Fibroblast of lung (primary cell): ENCODE measurements around the gene S100A8. TPM values are rescaled to one million over a fixed set of nuclear protein-coding genes. Genes with fewer than 3 reads are reported as not detected.

Experiments
- DNase-seq, 2 donors: peaks; one replicate each; pipeline versions ENCODE4 v3.0.0 to v3.0.0-alpha.2; 2010; ENCODE audit warnings: low read depth in 2 of 2
- H2AFZ ChIP-seq: 2 replicates; pipeline ENCODE4 v1.5.1; 2012; ENCODE audit warnings: low read length, control low read depth, inconsistent platforms
- H3K27ac ChIP-seq: 2 replicates; pipeline ENCODE4 v1.5.1; 2011; ENCODE audit warnings: low read length, control low read depth; ENCODE audit not compliant: insufficient read depth
- H3K27me3 ChIP-seq: 2 replicates; pipeline ENCODE4 v1.5.1; 2011; ENCODE audit warnings: mild to moderate bottlenecking, low read length; ENCODE audit not compliant: control insufficient read depth, insufficient read depth
- H3K36me3 ChIP-seq: 2 replicates; pipeline ENCODE4 v1.5.1; 2011; ENCODE audit warnings: low read length; ENCODE audit not compliant: control insufficient read depth, insufficient read depth
- H3K4me1 ChIP-seq: 2 replicates; pipeline ENCODE4 v1.5.1; 2011; ENCODE audit warnings: low read length; ENCODE audit not compliant: control insufficient read depth, insufficient read depth; ENCODE audit errors: extremely low read depth
- H3K4me2 ChIP-seq: 2 replicates; pipeline ENCODE4 v1.5.1; 2011; ENCODE audit warnings: low read length, control low read depth; ENCODE audit not compliant: insufficient read depth; ENCODE audit errors: extremely low read depth
- H3K4me3 ChIP-seq, 4 experiments: fragments of 200-600 bp in 1 of 4; sonication (generic) in 1 of 4; replicated peaks in 1 of 4; 2 replicates each; pipeline ENCODE4 v1.5.1; 2011 to 2016; ENCODE audit warnings: low read length in 4 of 4, low read depth in 3 of 4, mild to moderate bottlenecking in 3 of 4, control low read depth in 2 of 4, inconsistent platforms in 1 of 4, mixed read lengths in 1 of 4; ENCODE audit not compliant: insufficient read depth in 1 of 4; ENCODE audit errors: control extremely low read depth in 1 of 4
- H3K79me2 ChIP-seq: 2 replicates; pipeline ENCODE4 v1.5.1; 2012; ENCODE audit warnings: mild to moderate bottlenecking, low read length, inconsistent platforms; ENCODE audit not compliant: control insufficient read depth, insufficient read depth
- H3K9ac ChIP-seq: 2 replicates; pipeline ENCODE4 v1.5.1; 2011; ENCODE audit warnings: mild to moderate bottlenecking, low read length, control low read depth; ENCODE audit not compliant: insufficient read depth
- H3K9me3 ChIP-seq: 2 replicates; pipeline ENCODE4 v1.5.1; 2012; ENCODE audit warnings: low read depth, low read length; ENCODE audit not compliant: control insufficient read depth, insufficient read depth
- H4K20me1 ChIP-seq: 2 replicates; pipeline ENCODE4 v1.5.1; 2011; ENCODE audit warnings: low read length; ENCODE audit not compliant: control insufficient read depth, insufficient read depth; ENCODE audit errors: extremely low read depth
- CTCF ChIP-seq, 2 donors: IDR thresholded peaks in 1 of 2; conservative IDR thresholded peaks in 1 of 2; 1 replicate in 1 of 2; 2 replicates in 1 of 2; pipeline ENCODE4 v1.5.1; 2011 to 2012; ENCODE audit warnings: low read length in 2 of 2, control low read depth in 1 of 2, inconsistent platforms in 1 of 2, low read depth in 1 of 2, mild to moderate bottlenecking in 1 of 2
- EZH2 ChIP-seq: IDR thresholded peaks from 2 replicates; pipeline ENCODE4 v1.5.1; 2012; ENCODE audit warnings: low read length, control low read depth, mild to moderate bottlenecking; ENCODE audit errors: missing control alignments
- polyA plus RNA-seq, 2 donors: library from polyadenylated mRNA; depleted of rRNA in 1 of 2; stranded (reverse) in 1 of 2; unstranded in 1 of 2; fragments of >200 nt; gene quantifications; 2 replicates each; pipeline ENCODE4 v1.2.1, GENCODE V29; 2011 to 2012; ENCODE audit warnings: missing spikeins in 1 of 2
- total RNA-seq: library from RNA; depleted of rRNA; stranded (reverse); fragments of >200 nt; gene quantifications from 2 replicates; pipeline ENCODE4 v1.2.1, GENCODE V29; 2014

S100A8 gene
- total and polyA plus RNA-seq, 2 donors (not counting 1 experiment from before 2014, with no cell fraction given), result not detected

GRCh38 chr1:153402226-153402625 lies 11.4 kb upstream of the S100A8 start:
- Histone ChIP-seq H3K27ac (no peak overlapping the region), H3K4me1 (no peaks in the 10 kb centered on the region), H3K79me2 (no peaks in the 10 kb centered on the region), H3K4me3 (no peak overlapping the region), H3K9me3 (no peaks in the 10 kb centered on the region), H2AFZ (no peak overlapping the region), H4K20me1 (no peaks in the 10 kb centered on the region), H3K36me3 (no peaks in the 10 kb centered on the region), H3K9ac (no peak overlapping the region), H3K4me2 (no peak overlapping the region), H3K27me3 (no peaks in the 10 kb centered on the region)
- no peak for DNase-seq
- TF ChIP-seq CTCF (conservative IDR thresholded peaks at IDR 0.05 in 1 of 2, IDR thresholded peaks at IDR 0.05 in 1 of 2; ENCODE audit: low read depth in 1 of 2, low read length in 2 of 2) (no peak), EZH2 (no peak)

DNA sequence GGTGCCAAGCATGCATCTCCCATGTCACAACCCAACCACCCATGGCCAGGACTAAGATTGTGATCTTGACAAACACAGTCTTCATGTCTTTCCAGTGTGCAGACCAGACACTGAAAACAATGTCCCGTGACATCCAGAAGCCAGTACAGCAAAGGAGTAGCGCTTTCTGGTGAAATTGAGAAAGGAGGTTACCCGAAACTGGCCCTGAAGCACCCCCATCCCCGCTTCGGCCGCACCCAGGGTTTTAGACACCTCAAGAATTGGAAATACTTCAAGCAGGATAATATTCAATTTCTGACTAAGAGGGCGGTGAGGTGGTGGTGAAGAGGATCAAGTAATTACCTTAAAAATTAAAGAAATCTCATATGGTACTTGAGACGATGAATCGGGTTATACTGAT lies 10.6 kb upstream of the S100A8 start:
- Histone ChIP-seq H3K4me1 (no peaks in the 10 kb centered on the region), H3K27me3 (no peaks in the 10 kb centered on the region), H3K27ac (no peak overlapping the region), H3K9ac (no peak overlapping the region), H3K79me2 (no peaks in the 10 kb centered on the region), H3K9me3 (no peaks in the 10 kb centered on the region), H3K4me3 (no peak overlapping the region), H3K36me3 (no peaks in the 10 kb centered on the region), H2AFZ (no peak overlapping the region), H4K20me1 (no peaks in the 10 kb centered on the region), H3K4me2 (no peak overlapping the region)
- TF ChIP-seq CTCF (conservative IDR thresholded peaks at IDR 0.05 in 1 of 2, IDR thresholded peaks at IDR 0.05 in 1 of 2; ENCODE audit: low read depth in 1 of 2, low read length in 2 of 2), result no peak
- no peak for TF ChIP-seq EZH2
- DNase-seq, result no peak

- Histone ChIP-seq H3K36me3 (no peaks in the 10 kb centered on the region), H3K9me3 (no peaks in the 10 kb centered on the region), H4K20me1 (no peaks in the 10 kb centered on the region), H3K27me3 (peaks cover 3% of the 10 kb centered on the region), H3K9ac (no peak overlapping the region), H3K4me1 (no peaks in the 10 kb centered on the region), H3K4me3 (no peak overlapping the region), H3K27ac (no peak overlapping the region), H2AFZ (no peak overlapping the region), H3K4me2 (no peak overlapping the region), H3K79me2 (no peaks in the 10 kb centered on the region)
- DNase-seq, result peak in 1 of 2 donors; percentile 1
- TF ChIP-seq CTCF (conservative IDR thresholded peaks at IDR 0.05 in 1 of 2, IDR thresholded peaks at IDR 0.05 in 1 of 2; ENCODE audit: low read depth in 1 of 2, low read length in 2 of 2) (peak; percentile 25 to 37), EZH2 (no peak)
These were observed 9.4 kb upstream of the S100A8 start for GRCh38 chr1:153400244-153400643.
